Mammary epithelial cell (primary cell): ENCODE measurements around the gene DHX38.

Experiments
- EZH2 ChIP-seq: IDR thresholded peaks from 2 replicates; pipeline ENCODE4 v1.6.1; 2012; ENCODE audit warnings: low read length, inconsistent platforms, borderline replicate concordance
- TF ChIP-seq, protein P1 (sequence below), 2 donors: IDR thresholded peaks in 1 of 2; conservative IDR thresholded peaks in 1 of 2; 2 replicates each; pipeline ENCODE4 v1.5.1; 2011 to 2012; ENCODE audit warnings: inconsistent platforms in 2 of 2, low read length in 2 of 2, mild to moderate bottlenecking in 2 of 2, control low read depth in 1 of 2, low read depth in 1 of 2; ENCODE audit not compliant: insufficient read depth in 1 of 2; ENCODE audit errors: extremely low read depth in 1 of 2

GRCh38 chr16:72131036-72131435 lies 37.4 kb downstream of the DHX38 start:
- TF ChIP-seq, protein P1, sequence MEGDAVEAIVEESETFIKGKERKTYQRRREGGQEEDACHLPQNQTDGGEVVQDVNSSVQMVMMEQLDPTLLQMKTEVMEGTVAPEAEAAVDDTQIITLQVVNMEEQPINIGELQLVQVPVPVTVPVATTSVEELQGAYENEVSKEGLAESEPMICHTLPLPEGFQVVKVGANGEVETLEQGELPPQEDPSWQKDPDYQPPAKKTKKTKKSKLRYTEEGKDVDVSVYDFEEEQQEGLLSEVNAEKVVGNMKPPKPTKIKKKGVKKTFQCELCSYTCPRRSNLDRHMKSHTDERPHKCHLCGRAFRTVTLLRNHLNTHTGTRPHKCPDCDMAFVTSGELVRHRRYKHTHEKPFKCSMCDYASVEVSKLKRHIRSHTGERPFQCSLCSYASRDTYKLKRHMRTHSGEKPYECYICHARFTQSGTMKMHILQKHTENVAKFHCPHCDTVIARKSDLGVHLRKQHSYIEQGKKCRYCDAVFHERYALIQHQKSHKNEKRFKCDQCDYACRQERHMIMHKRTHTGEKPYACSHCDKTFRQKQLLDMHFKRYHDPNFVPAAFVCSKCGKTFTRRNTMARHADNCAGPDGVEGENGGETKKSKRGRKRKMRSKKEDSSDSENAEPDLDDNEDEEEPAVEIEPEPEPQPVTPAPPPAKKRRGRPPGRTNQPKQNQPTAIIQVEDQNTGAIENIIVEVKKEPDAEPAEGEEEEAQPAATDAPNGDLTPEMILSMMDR (conservative IDR thresholded peaks at IDR 0.05 in 1 of 2, IDR thresholded peaks at IDR 0.05 in 1 of 2; ENCODE audit: extremely low read depth in 1 of 2, insufficient read depth in 1 of 2, low read depth in 1 of 2, low read length in 2 of 2) = no peak
- TF ChIP-seq EZH2 = no peak
